HG03025 (cell line): ENCODE measurements around the gene NEMP2.

ENCODE experiments used
- ATAC-seq: cut with Tn5 transposase; IDR thresholded peaks from one replicate; pipeline ENCODE4 v1.9.1; 2021; ENCODE audit warnings: mild to moderate bottlenecking, moderate library complexity; ENCODE audit not compliant: unreplicated experiment, low FRiP score

NEMP2 gene, protein sequence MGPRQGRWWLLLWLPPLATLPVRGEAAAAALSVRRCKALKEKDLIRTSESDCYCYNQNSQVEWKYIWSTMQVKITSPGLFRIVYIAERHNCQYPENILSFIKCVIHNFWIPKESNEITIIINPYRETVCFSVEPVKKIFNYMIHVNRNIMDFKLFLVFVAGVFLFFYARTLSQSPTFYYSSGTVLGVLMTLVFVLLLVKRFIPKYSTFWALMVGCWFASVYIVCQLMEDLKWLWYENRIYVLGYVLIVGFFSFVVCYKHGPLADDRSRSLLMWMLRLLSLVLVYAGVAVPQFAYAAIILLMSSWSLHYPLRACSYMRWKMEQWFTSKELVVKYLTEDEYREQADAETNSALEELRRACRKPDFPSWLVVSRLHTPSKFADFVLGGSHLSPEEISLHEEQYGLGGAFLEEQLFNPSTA

DNA sequence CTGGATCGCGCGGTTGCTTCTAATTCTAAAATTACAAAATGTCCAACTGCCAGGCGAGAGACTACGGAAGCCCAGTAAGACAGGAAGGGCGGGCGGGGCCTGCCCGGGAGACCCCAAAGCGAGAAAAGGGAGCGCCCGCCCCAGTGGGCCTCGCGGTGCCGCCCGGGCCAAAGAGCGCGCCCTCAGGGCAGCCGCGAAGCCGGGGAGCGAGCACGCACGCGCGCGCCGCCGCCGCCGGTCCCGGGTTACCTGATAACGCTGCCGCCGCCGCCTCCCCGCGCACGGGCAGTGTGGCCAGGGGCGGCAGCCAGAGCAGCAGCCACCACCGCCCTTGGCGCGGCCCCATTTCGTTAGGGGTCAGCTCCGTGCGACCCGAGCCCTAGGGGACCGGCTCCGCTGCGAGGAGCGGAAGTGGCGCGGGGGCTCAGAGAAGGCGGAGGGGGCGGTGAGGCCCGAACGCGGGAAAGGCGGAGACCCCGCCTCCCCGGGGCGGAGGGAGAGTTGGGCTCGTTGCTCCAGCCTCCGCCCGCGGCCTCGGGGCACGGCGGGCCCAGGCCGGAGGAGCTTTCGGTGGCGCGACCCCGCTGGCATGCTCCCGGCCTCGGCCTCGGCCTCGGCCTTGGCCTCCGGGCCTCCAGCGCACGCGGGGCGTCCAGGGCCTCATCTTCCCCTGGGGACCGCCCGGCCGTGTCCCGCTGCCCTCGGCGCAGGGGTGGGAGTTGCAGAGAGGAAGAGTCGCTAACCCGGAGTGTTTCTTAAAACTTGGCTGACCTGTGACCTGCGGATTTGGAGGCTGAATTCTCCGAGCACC lies at the start of gene NEMP2:
Gene NEMP2, minus strand, starts transcription at position 413 of the 811 bp plus-strand sequence. Its CDS starts 67 bp downstream, at position 346.
- ATAC-seq = peak; percentile 71

DNA sequence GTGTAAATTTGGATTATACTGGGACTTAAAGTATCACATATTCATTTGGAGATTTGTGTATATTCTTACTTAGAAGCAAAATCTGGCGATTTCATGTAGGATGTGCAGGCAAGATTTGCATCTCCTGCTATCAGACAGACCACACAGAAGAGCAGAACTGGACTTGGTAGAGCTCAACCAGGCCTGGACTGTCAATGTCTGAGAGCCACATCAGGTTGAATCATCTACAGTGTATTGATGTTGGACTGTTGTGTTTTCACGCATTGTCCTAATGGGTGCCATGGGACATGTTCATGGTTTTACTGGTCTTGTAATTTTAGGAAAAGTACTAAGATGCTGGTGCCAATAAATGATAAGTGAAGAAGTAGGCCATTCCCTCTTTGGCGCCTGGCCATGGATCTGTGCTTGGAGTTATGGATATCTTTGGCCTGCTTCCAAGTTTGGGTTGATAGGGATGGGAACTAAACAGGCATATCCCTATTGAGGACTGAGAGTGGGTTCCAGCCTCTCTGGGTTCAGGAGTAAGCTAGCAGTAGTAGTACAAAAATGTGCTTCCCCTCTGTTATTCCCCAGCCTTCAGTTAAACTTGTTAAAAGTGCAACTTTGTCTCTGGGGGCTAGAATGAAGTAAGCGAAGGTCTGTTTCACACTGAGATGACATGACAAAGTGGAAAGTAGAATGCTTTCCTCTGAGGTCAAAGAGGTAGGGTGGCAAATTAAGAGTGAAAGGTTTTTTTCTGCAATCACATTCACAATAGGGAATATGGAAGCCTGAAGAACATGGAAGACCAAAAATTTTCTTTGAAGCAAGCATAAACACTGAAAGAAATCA lies 49.2 kb upstream of the NEMP2 start:
- ATAC-seq = peak; percentile 67

- ATAC-seq = no peak
These were observed 48.4 kb upstream of the NEMP2 start for GRCh38 chr2:190582736-190583506.

DNA sequence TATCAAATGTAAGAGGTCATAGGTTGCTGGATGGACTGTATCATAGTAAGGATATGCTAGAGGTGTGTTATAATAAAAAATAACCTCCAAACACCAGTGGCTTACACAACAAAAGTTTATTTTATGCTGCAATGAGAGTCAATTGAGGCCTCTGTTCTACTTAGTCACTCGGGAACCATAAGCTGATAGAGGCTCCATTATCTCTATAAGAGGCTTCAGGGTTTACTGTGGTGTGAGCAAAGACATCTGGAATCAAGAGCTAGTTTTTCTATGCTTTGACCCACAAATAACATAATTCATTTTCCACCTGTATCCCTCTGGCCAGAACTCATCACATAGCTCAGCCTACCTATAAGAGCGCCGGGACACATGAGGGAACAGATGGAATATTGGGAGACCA lies 47.5 kb upstream of the NEMP2 start:
- ATAC-seq = no peak

GRCh38 chr2:190579915-190580846 lies 45.7 kb upstream of the NEMP2 start:
- no peak for ATAC-seq

GRCh38 chr2:190579058-190579410 lies 44.5 kb upstream of the NEMP2 start:
- ATAC-seq = no peak

DNA sequence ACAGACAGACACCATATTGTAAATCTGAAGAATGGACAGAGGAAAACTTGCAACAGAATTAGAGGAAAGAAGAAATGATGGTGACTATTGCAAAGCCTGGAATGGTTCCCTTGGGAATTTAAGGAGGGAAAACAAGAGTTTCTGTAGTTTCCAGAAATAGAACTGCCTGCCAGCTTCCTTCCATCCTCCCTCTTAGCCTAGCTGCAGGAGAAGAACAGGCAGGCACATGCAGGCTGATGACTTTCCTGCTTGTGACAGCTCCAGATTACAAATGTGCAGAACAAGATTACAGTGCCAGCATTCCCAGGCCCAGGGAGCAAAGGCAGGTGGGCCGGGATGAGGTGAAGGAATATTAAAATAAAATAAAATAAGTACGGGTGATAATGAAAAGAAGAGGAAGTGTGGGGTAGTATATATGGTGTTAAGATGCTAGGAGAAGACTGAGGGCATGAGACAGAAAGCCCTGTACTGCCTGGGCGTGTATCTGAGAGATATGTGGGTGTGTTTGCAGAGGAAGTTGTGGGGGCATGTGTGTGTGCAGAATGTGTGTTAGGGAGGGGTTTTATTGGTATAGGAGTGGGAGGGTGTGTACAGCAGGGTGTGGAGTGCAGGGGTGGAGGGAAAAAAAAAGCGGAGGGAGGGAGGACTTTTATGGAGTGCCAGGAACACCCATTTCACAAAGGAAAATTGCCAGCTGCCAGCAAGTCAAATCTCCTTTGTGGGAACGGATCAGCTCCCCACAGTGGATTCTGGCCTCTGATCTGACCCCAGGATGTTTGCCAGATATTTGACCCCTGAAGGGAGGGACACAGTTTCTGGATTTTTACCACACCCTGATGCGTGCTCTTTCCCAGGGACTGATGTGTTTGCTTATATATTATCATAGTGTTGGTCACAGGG lies 43.9 kb upstream of the NEMP2 start:
- no peak for ATAC-seq

DNA sequence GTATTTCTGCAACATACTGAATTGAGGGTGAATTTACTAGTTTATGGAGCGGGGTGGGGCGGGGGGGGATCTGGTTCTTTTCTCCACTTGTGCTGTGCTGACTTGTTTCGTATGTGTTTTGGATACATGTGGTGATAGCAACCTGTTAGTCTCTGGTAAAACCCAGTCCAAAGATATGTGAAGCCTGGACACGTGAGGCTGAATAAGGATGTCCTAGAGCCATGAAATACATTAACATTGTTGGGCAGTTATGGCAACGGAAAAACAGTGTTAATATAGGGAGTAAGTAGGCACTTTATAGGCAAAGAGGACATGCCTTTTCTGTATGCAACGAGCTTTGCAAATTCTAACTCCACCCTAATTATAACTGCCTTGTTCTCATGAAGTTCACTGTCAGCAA lies 42.1 kb upstream of the NEMP2 start:
- no peak for ATAC-seq

- ATAC-seq = no peak
These were observed 40.7 kb upstream of the NEMP2 start for GRCh38 chr2:190575263-190575662.

DNA sequence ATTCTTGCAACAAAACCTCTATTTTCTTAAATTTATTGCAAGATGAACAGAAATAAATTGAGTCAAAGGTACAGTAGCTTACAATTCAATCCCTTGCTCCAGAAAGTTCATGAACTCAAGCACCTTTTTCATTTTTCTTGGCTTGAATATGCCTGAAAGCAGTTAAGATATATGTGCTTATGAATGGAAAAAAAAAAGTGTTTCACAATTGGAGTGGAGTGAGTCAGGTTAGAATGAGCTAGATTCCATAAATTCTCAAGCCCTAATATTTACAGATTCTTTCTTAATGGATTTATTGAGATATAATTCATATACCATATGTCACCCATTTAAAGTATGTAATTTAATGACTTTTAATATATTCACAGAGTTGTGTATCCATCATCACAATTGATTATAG lies 39.6 kb upstream of the NEMP2 start:
- ATAC-seq = no peak

DNA sequence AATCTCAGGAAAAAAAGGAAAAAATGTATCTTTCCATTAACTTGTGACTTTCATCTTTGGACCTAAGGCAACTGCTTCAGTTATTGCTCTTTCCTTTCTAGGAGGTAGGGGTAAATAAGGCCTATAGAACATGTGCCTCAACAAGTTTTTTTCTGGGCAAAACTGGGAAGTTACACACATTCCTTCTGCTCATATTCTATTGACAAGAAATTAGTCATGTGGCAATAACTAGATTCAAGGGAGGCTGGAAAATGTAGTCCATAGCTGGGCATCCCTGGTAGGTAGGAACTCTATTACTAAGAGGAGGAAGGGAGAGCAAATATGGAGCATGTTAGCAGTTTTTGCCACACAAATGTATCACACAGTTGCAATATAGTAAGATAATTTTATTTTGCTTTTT lies 37.7 kb upstream of the NEMP2 start:
- ATAC-seq = no peak

DNA sequence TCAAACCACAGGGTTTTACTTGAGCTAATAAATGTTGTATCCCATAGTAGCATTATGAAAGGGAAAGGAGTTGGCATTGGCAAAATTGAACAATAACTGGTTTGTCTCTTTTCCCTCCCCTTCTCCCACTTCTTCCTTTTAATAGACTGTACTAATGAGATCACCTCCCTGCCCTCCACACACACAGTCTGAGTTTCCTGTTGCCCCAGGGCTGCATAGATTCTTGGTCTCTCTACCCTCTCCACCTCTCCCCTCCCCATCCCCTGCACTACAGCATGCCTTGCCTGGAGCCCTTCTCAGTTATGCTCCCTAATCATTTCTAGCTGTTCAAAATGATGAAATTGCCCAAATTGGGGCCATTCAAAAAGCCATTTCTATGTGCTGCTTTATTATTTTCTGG lies 37.2 kb upstream of the NEMP2 start:
- no peak for ATAC-seq

GRCh38 chr2:190570871-190571270 lies 36.3 kb upstream of the NEMP2 start:
- no peak for ATAC-seq

- ATAC-seq = no peak
These were observed 35.7 kb upstream of the NEMP2 start for GRCh38 chr2:190569994-190570755.

GRCh38 chr2:190564838-190565237 lies 30.3 kb upstream of the NEMP2 start:
- ATAC-seq = no peak

DNA sequence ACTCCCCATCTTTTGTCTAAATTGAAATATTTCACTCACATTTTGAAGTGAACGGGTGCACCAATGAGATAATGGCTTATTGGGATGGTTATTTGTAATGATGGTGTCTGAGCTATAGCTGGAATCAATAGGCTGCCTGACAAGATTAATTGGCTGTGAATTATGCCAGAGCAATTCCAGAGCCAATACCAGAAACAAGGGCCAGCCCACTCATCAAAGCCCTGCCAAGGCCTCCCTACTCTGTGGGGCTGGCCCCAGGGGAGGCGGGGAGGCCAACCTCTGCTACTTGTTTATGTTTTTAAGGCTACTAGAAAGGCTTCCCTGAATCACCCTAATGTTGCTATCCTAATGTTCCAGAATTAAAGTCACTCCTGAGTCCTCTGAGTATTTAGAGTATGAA lies 29.1 kb upstream of the NEMP2 start:
- ATAC-seq = no peak

- ATAC-seq = no peak
These were observed 28.6 kb upstream of the NEMP2 start for GRCh38 chr2:190563109-190563508.
